Ecto neural progenitor cell (in vitro differentiated cells): ENCODE data around the gene PSG1.
"Not testable (repeated sequence)": the region's sequence is repeated elsewhere in the genome, so short reads cannot be mapped to it uniquely, and the experiment has no call there.

Source experiments
- DNase-seq: peaks from one replicate; pipeline ENCODE4 v3.0.0-alpha.2; 2018; ENCODE audit warnings: low spot score

The PSG1 gene

DNA sequence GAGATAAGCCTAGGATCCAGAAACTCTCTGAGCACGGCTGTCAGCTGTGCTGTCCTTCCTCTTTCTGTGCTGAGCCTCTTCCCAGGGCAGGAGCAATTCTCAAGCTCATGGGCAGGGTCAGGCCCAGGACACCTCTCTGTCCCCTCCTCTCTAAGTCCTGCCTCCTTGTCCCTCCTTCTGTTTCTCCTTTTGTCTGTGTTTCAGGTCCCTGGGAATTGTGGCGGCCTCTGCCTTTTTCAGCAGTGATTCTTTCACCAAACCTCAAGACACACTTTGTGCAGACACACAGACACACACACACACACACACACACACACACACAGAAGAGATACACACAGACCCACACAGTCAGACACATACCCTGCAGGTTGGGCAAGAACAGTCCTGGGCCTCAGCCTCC, at the start of gene PSG1:
Gene PSG1, minus strand, starts transcription at position 101 of the 400 bp plus-strand sequence. CDS start 132 bp downstream, outside the sequence.
- DNase-seq, result no peak

DNA sequence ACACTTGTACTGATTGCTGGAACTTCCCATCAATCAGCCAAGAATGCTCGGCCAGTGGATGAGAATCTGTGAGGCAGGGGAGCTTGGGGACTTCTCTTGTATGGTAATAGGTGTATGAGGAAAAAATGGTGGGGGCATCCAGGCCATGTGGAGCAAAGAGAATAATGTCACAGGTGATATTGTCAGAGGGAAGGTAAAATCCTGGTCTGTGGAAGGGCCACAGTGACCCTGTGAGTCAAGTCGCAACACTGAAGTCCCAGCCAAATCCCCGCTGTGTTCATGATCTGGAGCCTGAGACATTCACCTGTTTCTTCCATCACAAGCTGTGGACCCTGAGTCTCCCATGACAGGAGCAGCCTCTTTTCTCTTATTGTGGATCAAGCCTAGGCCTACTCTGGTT, 49.4 kb upstream of the PSG1 start:
- no peak for DNase-seq

DNA sequence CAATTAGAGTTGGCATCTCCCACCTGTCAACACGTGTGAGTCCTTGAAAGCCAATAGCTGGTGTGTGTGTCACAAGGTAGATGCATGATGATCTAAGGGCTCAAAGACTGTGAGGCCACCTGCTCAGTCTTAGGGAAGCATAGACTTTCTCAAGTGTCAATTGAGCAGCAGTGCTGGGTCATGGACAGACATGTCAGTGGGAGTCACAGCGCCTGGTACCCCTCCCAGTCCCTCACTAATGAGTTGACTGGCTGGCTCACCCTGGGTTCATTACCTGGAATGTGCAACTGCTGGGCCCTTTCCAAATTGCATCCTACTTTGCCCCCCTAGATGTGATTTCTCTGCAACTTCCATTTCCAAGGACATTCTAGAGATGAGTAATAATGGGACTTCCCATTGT, 47.3 kb upstream of the PSG1 start:
- DNase-seq, result no peak

DNA sequence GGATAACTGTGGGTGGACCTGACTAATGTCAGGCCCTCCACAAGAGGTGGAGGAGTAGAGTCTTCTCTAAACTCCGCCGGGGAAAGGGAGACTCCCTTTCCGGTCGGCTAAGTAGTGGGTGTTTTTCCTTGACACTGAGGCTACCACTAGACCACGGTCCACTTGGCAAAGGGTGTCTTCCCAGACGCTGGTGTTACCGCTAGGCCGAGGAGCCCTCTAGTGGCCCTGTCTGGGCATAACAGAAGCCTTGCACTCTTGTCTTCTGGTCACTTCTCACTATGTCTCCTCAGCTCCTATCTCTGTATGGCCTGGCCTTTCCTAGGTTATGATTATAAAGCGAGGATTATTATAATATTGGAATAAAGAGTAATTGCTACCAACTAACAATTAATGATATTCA, 43.6 kb upstream of the PSG1 start:
- not testable (repeated sequence) for DNase-seq

DNA sequence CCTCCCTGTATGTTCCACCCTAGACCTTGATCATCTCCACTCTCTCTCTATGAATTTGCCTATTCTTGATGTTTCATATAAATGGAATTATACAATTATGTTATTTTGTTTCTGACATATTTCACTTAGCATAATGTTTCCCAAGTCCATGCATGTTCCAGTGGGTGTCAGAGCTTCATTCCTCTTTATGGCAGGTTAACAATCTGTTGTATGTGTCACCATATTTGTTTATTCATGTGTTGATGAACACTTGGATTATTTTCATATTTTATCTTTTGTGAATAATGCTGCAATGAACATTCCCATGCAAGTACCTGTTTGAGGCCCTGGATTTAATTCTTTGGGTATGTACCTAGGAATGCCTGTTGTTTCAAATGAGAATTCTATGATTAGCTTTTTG, 41.5 kb upstream of the PSG1 start:
- DNase-seq, result not testable (repeated sequence)

DNA sequence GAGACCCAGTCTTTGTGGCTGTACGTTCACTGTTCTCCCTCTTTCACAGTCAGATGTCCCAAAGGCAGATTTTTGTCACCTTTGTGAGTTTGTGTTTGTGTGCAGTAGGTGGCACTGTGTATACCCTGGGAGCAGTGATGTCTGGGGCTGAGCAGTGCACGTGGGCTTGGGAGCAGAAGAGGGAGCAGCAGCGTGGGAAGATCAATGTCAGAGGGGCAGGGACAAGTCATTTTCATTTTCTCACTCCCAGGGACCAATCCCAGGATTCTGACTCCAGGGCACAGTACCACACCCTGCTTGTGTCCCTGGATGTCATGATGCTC, 40.2 kb upstream of the PSG1 start:
- no peak for DNase-seq

DNA sequence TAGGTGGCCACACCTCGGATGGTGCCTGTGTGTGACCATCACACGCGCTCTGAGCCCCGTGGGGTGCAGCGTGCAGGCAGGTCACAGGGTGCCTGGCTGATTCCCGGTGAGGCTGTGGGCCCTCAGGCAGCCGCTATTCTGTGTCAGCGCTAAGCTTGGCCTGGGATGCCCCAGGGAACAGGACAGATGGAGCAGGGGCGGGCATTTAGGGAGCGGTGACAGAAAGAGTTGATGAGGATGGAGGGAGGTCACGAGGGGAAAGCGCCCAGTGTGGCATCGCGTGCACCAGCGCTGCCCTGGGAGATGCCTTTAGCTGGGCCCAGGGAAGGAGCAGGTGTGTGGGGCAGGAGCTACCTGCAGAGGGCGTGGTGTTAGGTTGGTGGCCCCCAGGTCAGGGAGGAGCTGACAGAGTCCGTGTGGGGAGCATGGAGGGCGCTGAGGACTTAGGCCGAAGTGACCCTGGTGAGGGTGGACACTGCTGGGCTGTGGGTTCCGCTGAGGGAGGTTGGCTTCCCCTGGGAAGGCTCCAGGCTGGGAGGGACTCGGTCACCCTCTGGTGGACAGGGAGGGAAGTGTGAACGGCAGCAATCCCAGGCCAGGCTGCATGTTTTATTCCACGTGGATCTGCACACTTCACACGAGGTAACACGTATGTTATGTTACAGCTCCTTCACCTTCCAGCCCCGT, 39.7 kb upstream of the PSG1 start:
- DNase-seq, result not testable (repeated sequence)

DNA sequence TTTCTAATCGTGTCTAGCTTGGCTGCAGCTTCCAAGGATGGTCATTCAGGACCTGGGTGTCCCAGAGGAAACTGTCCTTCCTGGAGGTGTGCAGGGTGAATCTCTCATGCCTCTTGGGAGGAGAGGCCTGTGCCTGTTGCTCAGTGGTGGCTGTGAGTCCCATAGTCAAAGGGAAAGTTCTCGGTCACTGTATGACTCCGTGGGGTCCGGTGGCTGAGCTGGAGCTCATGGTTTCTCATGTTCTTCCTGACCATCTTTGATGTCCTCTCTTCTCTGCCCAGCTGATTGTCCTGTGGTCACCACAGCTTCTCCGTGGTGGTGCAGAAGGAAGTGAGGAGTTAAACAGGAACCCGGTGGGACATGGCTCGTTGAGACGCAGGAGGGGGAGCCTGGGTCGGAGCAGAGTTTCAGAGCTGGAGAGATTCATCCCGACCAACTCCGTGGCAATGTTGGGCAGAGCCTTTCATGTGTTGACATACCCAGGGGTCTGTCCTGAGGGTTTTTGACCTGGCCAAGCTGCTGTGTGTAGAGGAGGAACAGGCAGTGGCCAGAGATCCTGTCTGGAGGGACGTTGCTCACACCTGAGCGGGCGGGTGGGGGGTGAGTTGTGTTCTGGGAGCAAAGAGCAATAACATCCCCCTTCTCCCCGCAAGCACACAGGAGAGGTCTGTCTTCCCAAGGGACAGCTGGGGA, 39.0 kb upstream of the PSG1 start:
- DNase-seq, result not testable (repeated sequence)

DNA sequence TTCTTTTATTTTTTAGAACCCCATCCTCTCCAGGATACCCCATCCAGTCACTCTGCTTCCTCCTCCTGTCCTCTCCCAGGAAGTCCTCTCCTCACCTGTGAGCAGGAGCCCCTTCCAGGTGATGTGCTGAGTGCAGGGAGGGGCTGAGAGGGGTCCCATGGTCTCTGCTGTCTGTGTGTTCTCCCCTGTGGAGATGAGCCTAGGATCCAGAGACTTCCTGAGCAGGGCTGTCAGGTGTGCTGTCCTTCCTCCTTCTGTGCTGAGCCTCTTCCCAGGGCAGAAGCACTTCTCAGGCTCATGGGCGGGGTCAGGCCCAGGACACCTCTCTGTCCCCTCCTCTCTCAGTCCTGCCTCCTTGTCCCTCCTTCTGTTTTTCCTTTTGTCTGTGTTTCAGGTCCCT, 38.1 kb upstream of the PSG1 start, which contains the start of gene PSG6:
Gene PSG6, minus strand, starts transcription at position 261 of the 400 bp plus-strand sequence. Its CDS starts 102 bp downstream, at position 159.
- not testable (repeated sequence) for DNase-seq

DNA sequence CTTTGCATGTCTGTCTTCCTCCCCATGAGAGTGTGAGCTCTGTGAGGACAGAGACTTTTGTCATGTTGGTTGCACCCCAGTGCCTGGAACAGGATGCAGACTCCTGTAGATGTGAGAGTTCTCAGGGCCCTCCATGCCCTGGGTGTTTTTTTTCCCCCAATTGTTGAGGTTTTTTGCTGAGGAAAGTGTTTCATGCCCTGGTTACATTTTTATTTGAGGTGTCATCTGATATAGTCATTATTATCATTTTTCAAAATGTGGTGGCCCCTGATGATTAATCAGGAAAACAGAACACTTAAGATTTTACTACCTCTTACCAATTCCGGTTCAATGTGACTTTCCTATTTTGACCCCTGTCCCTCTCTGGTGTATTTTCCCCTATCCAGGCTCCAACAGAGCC, 37.4 kb upstream of the PSG1 start:
- DNase-seq, result not testable (repeated sequence)

DNA sequence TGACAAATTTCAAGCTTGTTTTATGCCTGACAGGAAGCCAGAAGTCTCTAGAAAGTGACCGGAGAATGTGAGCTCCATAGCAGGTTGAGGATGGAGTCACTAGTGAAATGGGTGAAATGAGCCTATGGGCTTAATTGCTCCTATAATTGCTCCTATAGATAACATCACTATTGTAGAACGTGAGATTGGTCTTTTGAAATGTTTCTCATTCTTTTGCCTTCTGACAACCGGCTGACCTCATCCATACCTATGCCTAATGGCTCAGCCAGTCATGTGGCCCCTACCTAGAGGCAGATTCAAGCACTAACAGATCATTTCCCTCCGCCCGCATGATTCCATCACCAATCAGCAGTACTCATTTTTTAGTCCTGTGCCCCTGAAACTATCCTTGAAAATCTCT, 34.0 kb upstream of the PSG1 start:
- not testable (repeated sequence) for DNase-seq

DNA sequence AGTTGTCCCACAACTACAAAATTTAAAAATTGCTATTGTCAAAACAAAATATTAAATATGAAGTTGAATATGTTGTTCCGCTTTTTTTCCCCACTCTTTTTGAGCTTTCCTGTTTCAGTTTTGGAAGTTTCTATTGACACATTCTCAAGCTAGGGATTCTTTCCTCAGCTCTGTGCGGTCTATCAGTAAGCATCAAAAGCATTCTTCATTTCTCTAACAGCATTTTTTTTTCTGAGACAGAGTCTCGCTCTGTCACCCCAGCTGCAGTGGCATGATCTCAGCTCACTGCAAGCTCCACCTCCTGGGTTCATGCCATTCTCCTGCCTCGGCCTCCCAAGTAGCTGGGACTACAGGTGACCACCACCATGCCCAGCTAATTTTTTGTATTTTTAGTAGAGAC, 33.4 kb upstream of the PSG1 start:
- DNase-seq, result not testable (repeated sequence)

DNA sequence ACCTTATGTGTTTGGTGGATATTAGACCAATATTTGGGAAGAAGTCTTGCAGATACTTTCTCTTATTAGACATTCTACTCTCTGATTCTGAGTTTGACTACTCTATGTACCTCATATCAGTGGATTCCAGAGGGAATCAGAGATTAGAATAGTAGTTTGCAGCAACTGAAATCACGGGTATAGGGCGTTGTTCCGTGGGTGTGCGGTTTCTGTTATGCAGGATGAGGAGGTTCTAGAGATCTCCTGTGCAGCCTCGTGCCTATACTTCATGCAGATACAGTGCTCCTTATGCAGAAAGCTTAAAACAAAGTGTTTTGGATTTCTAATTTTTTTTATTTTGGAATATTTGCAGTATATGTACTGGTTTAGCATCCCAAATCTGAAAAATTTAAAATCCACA, 32.2 kb upstream of the PSG1 start:
- not testable (repeated sequence) for DNase-seq

DNA sequence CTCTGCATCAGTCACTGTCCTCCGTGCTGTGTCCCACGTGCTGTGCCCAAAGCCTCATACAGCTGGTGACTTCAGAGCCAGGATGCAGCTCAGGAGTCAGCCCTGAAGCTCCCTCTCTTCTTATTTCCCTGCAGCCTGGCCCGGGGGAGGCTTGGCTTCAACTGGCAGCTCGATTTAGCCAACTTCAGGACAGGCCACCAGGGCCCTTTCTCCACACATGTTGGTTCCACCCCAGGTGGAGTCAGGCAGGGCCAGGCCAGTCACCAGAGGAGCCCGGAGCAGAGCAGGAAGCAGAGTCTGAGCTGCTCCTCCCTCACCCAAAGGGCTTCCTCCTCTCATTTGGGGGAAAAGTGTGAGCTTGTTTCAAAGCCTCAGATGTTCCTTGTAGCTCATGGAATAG, 26.6 kb upstream of the PSG1 start:
- DNase-seq, result not testable (repeated sequence)

DNA sequence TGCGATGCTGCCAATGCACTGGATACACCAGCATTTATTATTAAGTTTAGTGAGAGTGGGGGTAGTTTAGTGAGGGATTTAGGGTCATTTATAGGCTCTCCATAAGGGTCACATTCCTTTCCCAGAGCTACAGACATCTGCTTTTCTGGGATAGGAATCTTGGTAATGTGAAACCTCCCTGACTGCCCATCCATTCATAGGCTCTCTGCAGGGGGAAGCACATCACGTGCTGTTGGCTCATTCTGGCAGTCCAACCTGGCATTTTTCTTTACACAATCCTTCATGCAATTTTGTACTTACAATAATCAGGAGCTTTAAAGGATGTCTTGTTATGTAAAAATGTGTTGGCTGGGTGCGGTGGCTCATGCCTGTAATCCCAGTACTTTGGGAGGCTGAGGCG, 21.0 kb upstream of the PSG1 start:
- not testable (repeated sequence) for DNase-seq

DNA sequence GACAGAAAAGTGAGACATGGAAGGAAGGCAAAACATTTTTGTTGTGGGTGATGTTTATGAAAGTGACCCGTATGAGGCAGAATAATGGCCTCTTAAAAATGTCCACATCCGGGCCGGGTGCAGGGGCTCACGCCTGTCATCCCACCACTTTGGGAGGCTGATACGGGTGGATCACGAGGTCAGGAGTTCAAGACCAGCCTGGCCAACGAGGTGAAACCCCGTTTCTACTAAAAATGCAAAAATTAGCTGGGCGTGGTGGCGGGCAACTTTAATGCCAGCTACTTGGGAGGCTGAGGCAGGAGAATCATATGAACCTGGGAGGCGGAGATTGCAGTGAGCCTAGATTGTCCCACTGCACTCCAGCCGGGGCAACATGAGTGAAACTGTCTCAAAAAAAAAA, 20.2 kb upstream of the PSG1 start:
- not testable (repeated sequence) for DNase-seq

DNA sequence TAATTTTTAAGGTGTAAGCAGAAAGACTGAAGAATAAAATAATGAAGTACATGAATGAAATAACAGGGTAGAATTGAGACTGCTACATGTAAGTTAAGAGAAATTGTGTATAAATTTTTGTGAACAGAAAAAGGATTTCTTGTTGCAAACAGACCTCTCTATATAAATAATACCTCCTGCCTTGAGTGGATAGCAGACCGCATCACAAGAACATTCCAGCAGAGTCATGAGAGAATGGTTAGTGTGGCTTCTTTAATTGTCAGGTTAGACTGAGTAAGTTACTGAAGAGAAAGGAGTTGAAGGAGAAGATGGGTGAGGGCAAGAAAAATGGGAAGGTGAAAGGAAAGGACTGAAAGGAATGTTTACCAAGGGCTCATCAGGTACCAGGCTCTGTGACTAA, 19.6 kb upstream of the PSG1 start:
- not testable (repeated sequence) for DNase-seq

DNA sequence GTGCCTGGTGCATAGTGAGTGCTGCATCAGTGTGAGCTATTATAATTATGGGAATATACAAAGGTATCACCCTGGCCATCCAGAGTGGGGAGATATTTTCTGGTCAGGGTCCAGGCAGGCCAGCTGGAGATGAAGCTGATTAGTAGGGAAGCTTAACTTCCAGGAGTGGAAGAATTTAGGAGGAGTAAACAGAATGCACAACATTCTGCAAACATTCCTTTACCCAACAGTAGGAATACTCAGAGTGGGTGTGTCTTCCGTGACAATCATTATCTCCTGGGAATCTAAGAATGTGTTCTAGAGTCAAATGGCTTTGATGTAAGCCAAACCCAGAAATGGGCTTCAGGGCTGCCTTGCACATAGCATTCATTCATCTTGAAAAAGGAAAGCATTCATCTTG, 19.1 kb upstream of the PSG1 start:
- not testable (repeated sequence) for DNase-seq

DNA sequence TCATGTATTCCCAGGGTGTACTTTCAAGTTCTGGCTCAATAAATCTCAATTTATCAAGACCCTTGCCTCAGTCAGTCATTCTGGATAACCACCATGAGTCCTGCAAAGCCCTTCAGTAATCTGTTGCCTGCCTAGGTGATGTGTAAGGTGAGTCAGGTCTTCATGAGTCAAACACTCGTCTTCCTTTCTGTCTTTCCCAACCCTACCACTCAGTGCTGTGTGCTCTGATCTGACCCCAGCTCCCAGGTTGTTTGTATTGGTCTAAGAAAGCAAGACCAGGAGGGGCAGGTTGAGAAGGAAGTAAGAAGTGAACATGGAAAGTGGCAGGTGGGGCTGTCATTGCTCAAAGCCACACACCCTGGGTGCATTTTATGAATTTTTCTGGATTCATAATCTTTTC, 18.2 kb upstream of the PSG1 start:
- not testable (repeated sequence) for DNase-seq

DNA sequence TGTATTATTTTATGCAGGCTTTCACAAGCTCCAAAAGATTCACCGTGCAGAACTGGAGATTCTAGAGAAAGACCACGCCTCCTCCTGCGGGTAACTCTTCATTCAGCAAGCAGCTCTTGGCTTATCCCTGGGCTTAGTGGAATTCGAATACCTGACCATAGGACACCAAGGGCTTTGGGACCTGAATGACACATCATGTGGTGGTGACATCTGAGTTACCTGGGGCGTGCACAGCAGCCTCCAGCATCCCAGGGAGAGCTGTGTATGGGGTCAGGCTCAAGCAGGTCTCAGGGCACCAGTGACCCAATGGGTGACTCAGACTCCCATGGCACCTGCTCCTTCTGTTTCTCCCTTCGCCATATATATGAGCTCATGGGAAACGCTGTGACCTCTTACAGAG, 10.9 kb upstream of the PSG1 start:
- DNase-seq, result not testable (repeated sequence)

DNA sequence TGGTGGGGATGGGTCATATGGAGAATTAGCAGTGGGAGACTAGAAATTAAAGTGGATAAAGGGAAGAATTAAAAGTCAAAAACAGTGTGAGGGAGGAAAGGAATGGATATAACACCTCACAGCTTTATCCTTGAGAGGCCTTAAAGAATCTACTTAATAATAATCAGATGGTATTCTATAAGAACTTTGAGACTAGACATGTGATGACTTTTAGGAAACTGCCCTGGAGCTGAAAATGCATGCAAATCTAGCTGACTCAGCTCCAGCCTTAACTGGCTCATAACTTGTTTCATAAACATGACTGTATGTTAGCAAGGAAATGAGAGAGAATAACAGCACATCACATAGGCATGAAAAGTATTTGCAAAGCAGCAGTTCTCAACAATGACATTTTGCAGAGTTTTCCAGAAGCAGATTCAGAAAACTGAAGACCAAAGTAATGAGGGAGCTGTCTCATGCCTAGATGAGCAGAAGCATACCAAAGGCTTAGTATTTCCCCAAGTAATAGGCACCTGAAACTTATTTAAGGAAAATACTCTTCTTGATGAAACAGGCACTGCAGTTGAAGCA, 8.4 kb upstream of the PSG1 start:
- DNase-seq, result not testable (repeated sequence)

DNA sequence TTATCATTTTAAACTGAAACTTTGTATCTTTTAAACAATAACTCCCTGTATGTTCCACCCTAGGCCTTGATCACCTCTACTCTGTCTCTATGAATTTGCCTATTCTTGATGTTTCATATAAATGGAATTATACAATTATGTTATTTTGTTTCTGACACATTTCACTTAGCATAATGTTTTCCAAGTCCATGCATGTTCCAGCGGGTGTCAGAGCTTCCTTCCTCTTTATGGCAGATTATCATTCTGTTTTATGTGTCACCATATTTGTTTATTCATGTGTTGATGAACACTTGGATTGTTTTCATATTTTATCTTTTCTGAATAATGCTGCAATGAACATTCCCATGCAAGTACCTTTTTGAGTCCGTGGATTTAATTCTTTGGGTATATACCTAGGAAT, 3.2 kb upstream of the PSG1 start:
- not testable (repeated sequence) for DNase-seq

DNA sequence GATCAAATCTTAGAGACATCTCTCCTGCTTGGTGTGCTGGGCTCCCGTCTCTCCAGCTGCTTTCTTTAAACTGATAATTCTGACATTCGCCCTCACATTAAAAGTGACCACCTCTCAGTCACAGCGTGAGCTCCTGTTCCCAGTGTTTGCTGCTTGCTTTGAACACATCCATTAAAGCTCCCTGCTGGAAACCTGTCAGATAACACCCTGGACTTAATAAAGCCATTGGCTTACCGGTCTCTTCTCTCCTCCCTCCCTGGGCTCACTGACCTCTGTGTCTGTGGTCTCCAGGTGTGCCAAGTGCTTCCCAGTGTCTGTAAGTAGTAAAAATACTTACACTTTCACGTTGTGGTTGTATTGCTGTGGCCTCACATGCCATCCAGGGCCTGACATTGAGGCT, 2.5 kb upstream of the PSG1 start:
- DNase-seq, result not testable (repeated sequence)
